Panc1 (cell line): ENCODE results near the gene MRPS35.

Experiments used
- CTCF ChIP-seq: fragments of 450-650 bp; IDR thresholded peaks from 2 replicates; pipeline ENCODE4 v1.5.1; 2017; ENCODE audit warnings: mild to moderate bottlenecking
- TCF7L2 ChIP-seq: IDR thresholded peaks from 2 replicates; pipeline ENCODE4 v1.6.1; 2011; ENCODE audit warnings: mild to moderate bottlenecking, low read depth, low read length, inconsistent platforms

DNA sequence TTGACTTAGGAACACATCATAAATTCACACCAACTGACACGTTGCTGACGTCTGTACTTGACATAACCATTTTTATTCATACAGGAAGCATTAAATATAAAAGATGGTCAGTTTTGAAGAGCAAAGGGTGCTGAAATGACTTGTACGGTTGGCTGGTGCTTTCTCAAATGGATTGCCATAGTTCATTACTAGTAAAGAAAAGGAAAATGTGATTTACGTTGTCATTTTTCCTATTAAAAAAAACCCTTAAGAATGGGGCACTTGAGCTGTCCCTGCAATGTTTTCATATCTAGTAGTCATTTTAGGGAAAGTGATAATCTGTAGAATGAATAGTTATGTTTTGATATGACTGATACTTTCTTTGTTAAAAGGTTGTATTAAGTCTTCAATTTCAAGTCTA lies 91.9 kb downstream of the MRPS35 start:
- TF ChIP-seq CTCF (no peak), TCF7L2 (no peak)
